Keratinocyte (primary cell): ENCODE results near the gene PLEKHA6.

Experiments used
- EZH2 ChIP-seq: IDR thresholded peaks from one replicate; pipeline ENCODE4 v1.6.1; 2012; ENCODE audit warnings: inconsistent platforms, mild to moderate bottlenecking, low read length, moderate library complexity
- TF ChIP-seq, protein P1 (sequence below), 3 experiments: IDR thresholded peaks in 1 of 3; conservative IDR thresholded peaks in 1 of 3; optimal IDR thresholded peaks in 1 of 3; 2 replicates in 2 of 3; 3 replicates in 1 of 3; pipeline versions ENCODE3 to v1.5.1; 2011; ENCODE audit warnings: low read length in 3 of 3, mild to moderate bottlenecking in 3 of 3, moderate library complexity in 2 of 3, control low read depth in 1 of 3, inconsistent platforms in 1 of 3; ENCODE audit not compliant: insufficient read depth in 2 of 3; ENCODE audit errors: extremely low read depth in 1 of 3

DNA sequence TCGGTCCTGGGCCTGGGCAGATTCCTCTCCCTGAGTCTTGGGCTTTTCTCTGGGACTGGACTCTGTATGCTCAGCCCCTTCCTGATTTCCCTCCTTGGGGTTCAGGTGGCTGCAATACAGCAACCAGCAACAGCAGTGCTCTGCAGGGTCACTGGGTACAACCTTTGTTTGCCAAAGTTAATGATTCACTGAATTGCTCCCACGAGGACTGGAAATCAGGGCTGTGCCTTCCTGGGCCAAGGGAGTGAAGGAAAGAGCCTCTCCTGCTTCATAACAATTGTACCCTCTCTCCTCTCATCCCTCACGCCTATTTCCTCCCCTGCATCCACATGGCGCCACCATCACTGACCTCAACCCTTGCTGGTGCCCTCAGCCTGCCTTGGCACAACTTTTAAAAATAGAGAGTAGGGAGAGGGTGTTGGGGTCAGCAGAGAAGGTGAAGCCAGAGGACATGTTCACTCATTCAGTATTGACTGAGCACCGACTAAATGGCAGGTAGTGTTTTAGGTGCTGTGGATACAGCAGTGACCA is 93.2 kb downstream of the PLEKHA6 start:
- TF ChIP-seq, protein P1, sequence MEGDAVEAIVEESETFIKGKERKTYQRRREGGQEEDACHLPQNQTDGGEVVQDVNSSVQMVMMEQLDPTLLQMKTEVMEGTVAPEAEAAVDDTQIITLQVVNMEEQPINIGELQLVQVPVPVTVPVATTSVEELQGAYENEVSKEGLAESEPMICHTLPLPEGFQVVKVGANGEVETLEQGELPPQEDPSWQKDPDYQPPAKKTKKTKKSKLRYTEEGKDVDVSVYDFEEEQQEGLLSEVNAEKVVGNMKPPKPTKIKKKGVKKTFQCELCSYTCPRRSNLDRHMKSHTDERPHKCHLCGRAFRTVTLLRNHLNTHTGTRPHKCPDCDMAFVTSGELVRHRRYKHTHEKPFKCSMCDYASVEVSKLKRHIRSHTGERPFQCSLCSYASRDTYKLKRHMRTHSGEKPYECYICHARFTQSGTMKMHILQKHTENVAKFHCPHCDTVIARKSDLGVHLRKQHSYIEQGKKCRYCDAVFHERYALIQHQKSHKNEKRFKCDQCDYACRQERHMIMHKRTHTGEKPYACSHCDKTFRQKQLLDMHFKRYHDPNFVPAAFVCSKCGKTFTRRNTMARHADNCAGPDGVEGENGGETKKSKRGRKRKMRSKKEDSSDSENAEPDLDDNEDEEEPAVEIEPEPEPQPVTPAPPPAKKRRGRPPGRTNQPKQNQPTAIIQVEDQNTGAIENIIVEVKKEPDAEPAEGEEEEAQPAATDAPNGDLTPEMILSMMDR (optimal IDR thresholded peaks at IDR 0.05 in 1 of 3, IDR thresholded peaks at IDR 0.05 in 1 of 3, conservative IDR thresholded peaks at IDR 0.05 in 1 of 3; ENCODE audit: extremely low read depth in 1 of 3, insufficient read depth in 2 of 3, low read length in 3 of 3) = no peak
- TF ChIP-seq EZH2 = no peak
